ENCODE measurements around the gene ACTN3. TPM values are rescaled to one million over a fixed set of nuclear protein-coding genes. Genes with fewer than 3 reads are reported as not detected.
"Not testable (repeated sequence)": the region's sequence is repeated elsewhere in the genome, so short reads cannot be mapped to it uniquely, and the experiment has no call there.

ACTN3 gene
- polyA plus RNA-seq, 1 donor: 0.22 TPM

DNA sequence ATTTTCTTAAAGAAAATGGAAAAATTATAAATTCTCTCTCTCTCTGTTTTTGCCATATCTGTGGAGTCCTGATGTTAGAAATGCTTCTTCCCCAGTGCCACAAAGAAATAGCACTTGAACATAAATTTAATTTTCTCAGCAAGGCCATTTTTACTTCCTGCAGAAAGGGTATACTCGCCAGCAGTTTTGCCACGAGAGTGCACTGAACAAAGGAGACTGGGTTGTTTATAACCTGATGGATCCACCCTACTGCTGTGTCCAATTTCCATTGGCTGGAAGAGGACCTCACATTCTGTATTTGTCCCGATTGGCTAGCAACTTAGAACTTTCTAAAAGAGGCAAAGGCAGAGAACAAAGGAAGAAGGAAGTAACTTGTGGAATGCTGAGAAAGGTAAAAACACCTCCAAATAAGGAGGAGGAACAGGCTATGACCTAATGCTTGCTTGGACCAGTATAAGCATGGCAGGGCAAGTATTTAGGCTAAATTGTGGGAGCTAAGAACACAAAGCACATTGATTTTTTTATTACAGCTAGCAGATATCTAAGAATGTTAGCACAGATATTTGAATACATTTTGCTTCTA is 36.0 kb downstream of the ACTN3 start:
- H3K27ac ChIP-seq (ENCODE audit: low read length); H3K9me3 ChIP-seq (ENCODE audit: control insufficient read depth, low read depth, low read length); H3K4me3 ChIP-seq (ENCODE audit: low read length); H3K36me3 ChIP-seq (ENCODE audit: control insufficient read depth, insufficient read depth, low read length); H3K4me1 ChIP-seq (ENCODE audit: control insufficient read depth, insufficient read depth, low read length); DNase-seq; H3K27me3 ChIP-seq (ENCODE audit: control insufficient read depth, insufficient read depth, low read length): not testable (repeated sequence)
- no CpG with 5 or more reads among the region's 3 CpGs for WGBS (ENCODE audit: insufficient coverage, low lambda C conversion rate)

GRCh38 chr11:66585447-66585846 is 38.7 kb downstream of the ACTN3 start:
- not testable (repeated sequence) for DNase-seq; H3K4me3 ChIP-seq (ENCODE audit: low read length)
- no CpG with 5 or more reads among the region's 1 CpG for WGBS (ENCODE audit: insufficient coverage, low lambda C conversion rate)

DNA sequence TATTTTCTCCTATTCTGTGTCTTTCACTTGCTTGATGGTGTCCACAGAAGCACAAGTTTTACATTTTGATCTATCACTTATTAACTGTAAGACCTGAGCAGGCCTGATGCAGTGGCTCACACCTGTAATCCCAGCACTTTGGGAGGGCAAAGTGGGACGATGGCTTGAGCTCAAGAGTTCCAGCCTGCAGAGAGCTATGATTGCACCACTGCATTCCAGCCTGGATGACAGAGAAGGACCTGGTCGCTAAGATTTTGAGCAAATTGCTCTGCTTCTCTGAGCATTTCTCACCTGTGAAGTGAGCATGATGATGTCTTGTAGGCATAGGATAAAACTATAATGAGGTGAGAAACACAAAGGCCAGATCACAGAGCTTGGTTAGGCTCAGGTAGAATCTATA is 39.4 kb downstream of the ACTN3 start:
- H3K9me3 ChIP-seq (ENCODE audit: control insufficient read depth, low read depth, low read length): peaks cover 15% of the 10 kb centered on the region
- DNase-seq: no peak
- no peaks in the 10 kb centered on the region for H3K27me3 ChIP-seq (ENCODE audit: control insufficient read depth, insufficient read depth, low read length)
- H3K27ac ChIP-seq (ENCODE audit: low read length): no peak overlapping the region
- no peaks in the 10 kb centered on the region for H3K36me3 ChIP-seq (ENCODE audit: control insufficient read depth, insufficient read depth, low read length)
- WGBS (ENCODE audit: insufficient coverage, low lambda C conversion rate): no CpG with 5 or more reads among the region's 2 CpGs
- H3K4me3 ChIP-seq (ENCODE audit: low read length): no peak overlapping the region
- H3K4me1 ChIP-seq (ENCODE audit: control insufficient read depth, insufficient read depth, low read length): no peaks in the 10 kb centered on the region

More at GRCh38 chr11:66585447-66585846, 38.7 kb downstream of the ACTN3 start:
- not testable (repeated sequence) for H3K27ac ChIP-seq (ENCODE audit: low read length); H3K27me3 ChIP-seq (ENCODE audit: control insufficient read depth, insufficient read depth, low read length); H3K4me1 ChIP-seq (ENCODE audit: control insufficient read depth, insufficient read depth, low read length); H3K36me3 ChIP-seq (ENCODE audit: control insufficient read depth, insufficient read depth, low read length)
- H3K9me3 ChIP-seq (ENCODE audit: control insufficient read depth, low read depth, low read length): peaks cover 12% of the 10 kb centered on the region

- not testable (repeated sequence) for DNase-seq; H3K4me3 ChIP-seq (ENCODE audit: low read length); H3K4me1 ChIP-seq (ENCODE audit: control insufficient read depth, insufficient read depth, low read length); H3K36me3 ChIP-seq (ENCODE audit: control insufficient read depth, insufficient read depth, low read length); H3K27me3 ChIP-seq (ENCODE audit: control insufficient read depth, insufficient read depth, low read length); H3K27ac ChIP-seq (ENCODE audit: low read length)
- peaks cover 17% of the 10 kb centered on the region for H3K9me3 ChIP-seq (ENCODE audit: control insufficient read depth, low read depth, low read length)
- WGBS (ENCODE audit: insufficient coverage, low lambda C conversion rate): no CpG with 5 or more reads among the region's 2 CpGs
Measured at GRCh38 chr11:66589315-66589714, 42.6 kb downstream of the ACTN3 start.

DNA sequence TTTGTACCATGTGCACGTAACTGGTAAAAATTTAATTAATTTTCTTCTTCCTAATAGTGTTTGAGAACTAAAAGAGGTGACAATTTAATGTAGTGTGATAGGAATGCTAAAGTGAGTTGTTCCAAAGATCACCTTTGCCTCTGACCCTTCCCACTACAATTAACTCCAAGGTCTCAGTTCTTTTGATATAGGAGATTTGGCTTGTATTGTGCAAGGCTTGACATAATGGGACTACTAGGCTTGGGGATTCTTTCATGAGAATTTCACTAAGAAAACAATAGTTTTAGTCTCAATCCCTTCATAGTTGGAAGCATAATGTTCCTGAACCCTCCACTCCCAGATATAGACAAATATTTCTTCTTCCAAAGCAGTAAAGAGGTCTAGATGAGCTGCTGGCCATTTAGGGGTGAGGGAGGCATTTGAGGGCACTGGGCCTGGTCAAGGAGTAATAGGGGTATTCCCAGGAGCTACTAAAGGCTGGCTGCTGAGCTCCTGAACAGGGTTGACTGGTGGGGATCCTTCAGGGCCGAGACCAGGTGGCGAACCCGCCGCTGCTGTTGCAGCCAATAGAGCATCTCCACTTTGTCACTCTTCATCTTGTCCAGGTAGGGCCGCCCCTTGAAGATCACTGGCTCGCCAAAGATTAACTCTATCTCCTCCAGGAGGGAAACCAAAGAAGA is 43.4 kb downstream of the ACTN3 start:
- DNase-seq: no peak

GRCh38 chr11:66591175-66591574 is 44.5 kb downstream of the ACTN3 start:
- H3K9me3 ChIP-seq (ENCODE audit: control insufficient read depth, low read depth, low read length): peaks cover 17% of the 10 kb centered on the region
- WGBS (ENCODE audit: insufficient coverage, low lambda C conversion rate): no CpG with 5 or more reads among the region's 2 CpGs

More for the DNA sequence above, 43.4 kb downstream of the ACTN3 start:
- Histone ChIP-seq H3K27ac (ENCODE audit: low read length) (no peak overlapping the region), H3K27me3 (ENCODE audit: control insufficient read depth, insufficient read depth, low read length) (no peaks in the 10 kb centered on the region), H3K9me3 (ENCODE audit: control insufficient read depth, low read depth, low read length) (peaks cover 17% of the 10 kb centered on the region), H3K36me3 (ENCODE audit: control insufficient read depth, insufficient read depth, low read length) (no peaks in the 10 kb centered on the region), H3K4me3 (ENCODE audit: low read length) (no peak overlapping the region), H3K4me1 (ENCODE audit: control insufficient read depth, insufficient read depth, low read length) (peaks cover 8% of the 10 kb centered on the region)
- no CpG with 5 or more reads among the region's 7 CpGs for WGBS (ENCODE audit: insufficient coverage, low lambda C conversion rate)

GRCh38 chr11:66592457-66593302 is 46.0 kb downstream of the ACTN3 start, which contains the start of the genes CCDC87 and CCS:
CCDC87 (minus strand) TSS chr11:66593063; CDS start chr11:66593015, 48 bp downstream.
CCS (plus strand) TSS chr11:66593185; CDS start chr11:66593262, 77 bp downstream.
- H3K4me3 ChIP-seq (ENCODE audit: low read length): peak within 1 kb of the TSS; percentile 75
- no peaks in the 10 kb centered on the region for H3K36me3 ChIP-seq (ENCODE audit: control insufficient read depth, insufficient read depth, low read length)
- H3K27ac ChIP-seq (ENCODE audit: low read length): peak within 1 kb of the TSS; percentile 60
- no CpG with 5 or more reads among the region's 68 CpGs for WGBS (ENCODE audit: insufficient coverage, low lambda C conversion rate)
- DNase-seq: peak; percentile 96 to 98
- H3K4me1 ChIP-seq (ENCODE audit: control insufficient read depth, insufficient read depth, low read length): peaks cover 8% of the 10 kb centered on the region
- H3K27me3 ChIP-seq (ENCODE audit: control insufficient read depth, insufficient read depth, low read length): no peaks in the 10 kb centered on the region
- H3K9me3 ChIP-seq (ENCODE audit: control insufficient read depth, low read depth, low read length): peaks cover 11% of the 10 kb centered on the region

More at GRCh38 chr11:66591175-66591574, 44.5 kb downstream of the ACTN3 start:
- H3K27ac ChIP-seq (ENCODE audit: low read length): no peak overlapping the region
- no peaks in the 10 kb centered on the region for H3K27me3 ChIP-seq (ENCODE audit: control insufficient read depth, insufficient read depth, low read length)
- no peak overlapping the region for H3K4me3 ChIP-seq (ENCODE audit: low read length)
- H3K4me1 ChIP-seq (ENCODE audit: control insufficient read depth, insufficient read depth, low read length): peaks cover 8% of the 10 kb centered on the region
- no peak for DNase-seq
- H3K36me3 ChIP-seq (ENCODE audit: control insufficient read depth, insufficient read depth, low read length): no peaks in the 10 kb centered on the region

GRCh38 chr11:66593303-66593635 is 46.6 kb downstream of the ACTN3 start:
- WGBS (ENCODE audit: insufficient coverage, low lambda C conversion rate): no CpG with 5 or more reads among the region's 12 CpGs
- Histone ChIP-seq H3K27ac (ENCODE audit: low read length) (peak overlapping the region; percentile 37), H3K4me1 (ENCODE audit: control insufficient read depth, insufficient read depth, low read length) (peaks cover 8% of the 10 kb centered on the region), H3K9me3 (ENCODE audit: control insufficient read depth, low read depth, low read length) (peaks cover 11% of the 10 kb centered on the region), H3K4me3 (ENCODE audit: low read length) (peak overlapping the region; percentile 75), H3K36me3 (ENCODE audit: control insufficient read depth, insufficient read depth, low read length) (no peaks in the 10 kb centered on the region), H3K27me3 (ENCODE audit: control insufficient read depth, insufficient read depth, low read length) (no peaks in the 10 kb centered on the region)
- no peak for DNase-seq

DNA sequence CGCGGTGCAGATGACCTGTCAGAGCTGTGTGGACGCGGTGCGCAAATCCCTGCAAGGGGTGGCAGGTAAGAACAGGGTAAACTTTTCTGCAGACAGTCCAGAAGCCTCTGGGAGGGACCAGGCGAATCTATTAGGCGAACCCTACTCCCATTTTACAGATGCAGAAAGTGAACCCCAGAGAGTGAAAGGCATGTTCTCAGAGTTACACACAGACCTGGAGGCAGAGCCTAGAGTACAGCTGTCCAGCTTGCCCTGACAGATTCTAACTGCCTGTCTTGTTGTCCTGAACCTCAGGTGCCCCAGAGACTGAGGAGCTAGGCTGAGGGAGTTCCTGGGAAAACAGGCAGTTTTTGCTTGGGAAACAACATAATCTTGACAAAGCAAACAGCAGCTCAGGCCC is 46.9 kb downstream of the ACTN3 start:
- H3K4me3 ChIP-seq (ENCODE audit: low read length): peak overlapping the region; percentile 75
- no peak overlapping the region for H3K27ac ChIP-seq (ENCODE audit: low read length)
- no peak for DNase-seq
- H3K4me1 ChIP-seq (ENCODE audit: control insufficient read depth, insufficient read depth, low read length): peaks cover 8% of the 10 kb centered on the region
- no peaks in the 10 kb centered on the region for H3K36me3 ChIP-seq (ENCODE audit: control insufficient read depth, insufficient read depth, low read length)
- peaks cover 11% of the 10 kb centered on the region for H3K9me3 ChIP-seq (ENCODE audit: control insufficient read depth, low read depth, low read length)
- H3K27me3 ChIP-seq (ENCODE audit: control insufficient read depth, insufficient read depth, low read length): no peaks in the 10 kb centered on the region
- no CpG with 5 or more reads among the region's 7 CpGs for WGBS (ENCODE audit: insufficient coverage, low lambda C conversion rate)

DNA sequence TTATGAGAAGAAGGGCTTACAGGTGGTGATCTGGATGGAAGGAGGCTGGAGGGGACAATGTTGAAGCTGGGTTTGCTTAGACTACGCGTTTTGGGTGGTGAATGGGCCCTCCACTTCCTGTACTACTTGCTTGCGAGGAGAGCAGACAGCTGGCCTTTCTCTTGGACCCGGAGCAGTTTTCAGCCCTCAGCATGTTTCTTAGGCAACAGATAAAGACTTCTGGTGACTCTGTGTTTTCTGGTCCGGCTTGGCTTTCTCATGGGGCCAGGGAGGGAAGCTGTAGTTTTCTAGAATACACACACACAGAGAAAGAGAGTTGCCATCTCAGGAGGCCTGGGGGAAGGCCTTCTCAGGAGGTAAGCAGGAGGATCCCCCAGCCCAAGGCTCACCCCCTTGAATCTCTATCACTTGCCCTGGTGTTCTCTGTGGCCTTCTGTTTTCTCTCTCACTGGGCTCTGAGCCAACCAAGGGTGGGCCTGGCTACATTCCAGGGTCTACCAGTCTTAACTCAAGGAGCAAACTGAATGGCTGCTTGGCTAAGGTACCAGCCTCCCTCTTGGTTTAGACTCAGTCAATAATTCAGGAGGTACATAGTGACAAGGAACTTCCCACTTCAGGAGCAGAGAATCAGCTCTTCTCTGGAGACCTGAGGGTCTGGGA is 48.7 kb downstream of the ACTN3 start:
- Histone ChIP-seq H3K9me3 (ENCODE audit: control insufficient read depth, low read depth, low read length) (peaks cover 6% of the 10 kb centered on the region), H3K27ac (ENCODE audit: low read length) (peak overlapping the region; percentile 60), H3K4me1 (ENCODE audit: control insufficient read depth, insufficient read depth, low read length) (peaks cover 8% of the 10 kb centered on the region), H3K4me3 (ENCODE audit: low read length) (no peak overlapping the region), H3K36me3 (ENCODE audit: control insufficient read depth, insufficient read depth, low read length) (peaks cover 16% of the 10 kb centered on the region), H3K27me3 (ENCODE audit: control insufficient read depth, insufficient read depth, low read length) (no peaks in the 10 kb centered on the region)
- DNase-seq: peak; percentile 44 to 50
- no CpG with 5 or more reads among the region's 5 CpGs for WGBS (ENCODE audit: insufficient coverage, low lambda C conversion rate)

Measured in large intestine (tissue), 3 donors.